HCT116 (cell line): ENCODE measurements around the gene HRNR. TPM values are rescaled to one million over a fixed set of nuclear protein-coding genes. Genes with fewer than 3 reads are reported as not detected.

Experiments used
- ATAC-seq: fragments of 200-7000 bp; cut with Tn5 transposase; 2 replicates; pipeline ENCODE4 v1.9.1; 2020; ENCODE audit warnings: mild to moderate bottlenecking, moderate library complexity
- BruUV-seq: library from RNA; stranded (reverse); fragments of 400-500 nt; replicated peaks from 2 replicates; lab custom pipeline; 2021; lab: Mats Ljungman, UMichigan
- CTCF ChIA-PET: fragments of 300-600 bp; sonication (Branson Sonifier 250); formaldehyde crosslinking; loops from one replicate; lab custom pipeline; 2021; ENCODE audit warnings: antibody characterized with exemption; lab: Charles Lee
- POLR2A ChIA-PET: fragments of 300-600, 350-600 bp; sonication (Branson Sonifier 250); formaldehyde crosslinking; loops from one replicate; lab custom pipeline; 2021; ENCODE audit warnings: antibody characterized with exemption; lab: Charles Lee
- RAD21 ChIA-PET, 2 experiments: fragments of 300-600 bp; sonication (Branson Sonifier 250); formaldehyde crosslinking; loops; one replicate each; lab custom pipeline; 2023; ENCODE audit warnings: low total read pairs in 2 of 2; ENCODE audit not compliant: uncharacterized antibody in 2 of 2, unreplicated experiment in 2 of 2, low non-redundant PET in 1 of 2; lab: Charles Lee
- DNase-seq: peaks from one replicate; pipeline ENCODE4 v3.0.0-alpha.2; 2010; ENCODE audit warnings: low read depth, low spot score
- H2AFZ ChIP-seq: fragments of 200-600 bp; shearing (Covaris generic), sonication (generic); 2 replicates; pipeline ENCODE4 v1.6.1; 2017; ENCODE audit warnings: low read depth, mixed run types, mixed read lengths, antibody characterized with exemption, low read length; ENCODE audit not compliant: poor library complexity, severe bottlenecking
- H3K27ac ChIP-seq: 2 replicates; pipeline ENCODE4 v1.5.1; 2012; ENCODE audit warnings: low read depth, low read length
- H3K27me3 ChIP-seq: fragments of 200-600 bp; sonication (generic); 2 replicates; pipeline ENCODE4 v1.6.1; 2016; ENCODE audit warnings: mixed run types, low read length, mixed read lengths; ENCODE audit not compliant: insufficient read depth
- H3K36me3 ChIP-seq, 2 experiments: fragments of 200-500 bp in 1 of 2; fragments of 200-600 bp in 1 of 2; sonication (Bioruptor generic) in 1 of 2; sonication (generic) in 1 of 2; 2 replicates each; pipeline versions ENCODE4 v1.5.1 to v1.6.1; 2014 to 2016; ENCODE audit warnings: low read length in 2 of 2, inconsistent platforms in 1 of 2, mixed read lengths in 1 of 2, mixed run types in 1 of 2; ENCODE audit not compliant: insufficient read depth in 2 of 2, control insufficient read depth in 1 of 2
- H3K4me1 ChIP-seq, 2 experiments: fragments of 200-600 bp in 1 of 2; sonication (generic) in 1 of 2; 2 replicates each; pipeline versions ENCODE4 v1.5.1 to v1.6.1; 2012 to 2017; ENCODE audit warnings: low read length in 2 of 2, inconsistent platforms in 1 of 2, mild to moderate bottlenecking in 1 of 2, mixed read lengths in 1 of 2, mixed run types in 1 of 2, moderate library complexity in 1 of 2; ENCODE audit not compliant: insufficient read depth in 2 of 2, control insufficient read depth in 1 of 2
- H3K4me2 ChIP-seq: fragments of 200-600 bp; sonication (generic); 2 replicates; pipeline ENCODE4 v1.6.1; 2017; ENCODE audit warnings: mixed run types, low read length, mixed read lengths
- H3K4me3 ChIP-seq, 2 experiments: fragments of 200-600 bp in 1 of 2; sonication (generic) in 1 of 2; replicated peaks in 1 of 2; 2 replicates each; pipeline ENCODE4 v1.5.1; 2011 to 2016; ENCODE audit warnings: low read length in 2 of 2, control low read depth in 1 of 2, low read depth in 1 of 2, mild to moderate bottlenecking in 1 of 2, mixed read lengths in 1 of 2, mixed run types in 1 of 2
- H3K79me2 ChIP-seq: fragments of 200-600 bp; sonication (generic); 2 replicates; pipeline ENCODE4 v1.6.1; 2017; ENCODE audit warnings: mild to moderate bottlenecking, mixed run types, low read length, moderate library complexity, mixed read lengths; ENCODE audit not compliant: insufficient read depth
- H3K9ac ChIP-seq: fragments of 200-600 bp; sonication (generic); 2 replicates; pipeline ENCODE4 v1.6.1; 2016; ENCODE audit warnings: low read length, mixed read lengths
- H3K9me2 ChIP-seq: fragments of 200-600 bp; sonication (generic), shearing (Covaris generic); 2 replicates; pipeline ENCODE4 v1.6.1; 2017; ENCODE audit warnings: mixed run types, mild to moderate bottlenecking, moderate library complexity; ENCODE audit not compliant: insufficient read depth
- H3K9me3 ChIP-seq, 2 experiments: fragments of 200-500 bp in 1 of 2; fragments of 200-600 bp in 1 of 2; sonication (Bioruptor generic) in 1 of 2; sonication (generic) in 1 of 2; 2 replicates each; pipeline ENCODE4 v1.6.1; 2014 to 2017; ENCODE audit warnings: low read length in 2 of 2, mixed read lengths in 2 of 2, inconsistent platforms in 1 of 2, low read depth in 1 of 2, mild to moderate bottlenecking in 1 of 2, mixed run types in 1 of 2, moderate library complexity in 1 of 2; ENCODE audit not compliant: control insufficient read depth in 1 of 2, insufficient read depth in 1 of 2
- H4K20me1 ChIP-seq: fragments of 200-600 bp; sonication (generic), shearing (Covaris generic); 2 replicates; pipeline ENCODE4 v1.6.1; 2017; ENCODE audit warnings: mixed run types, mild to moderate bottlenecking, moderate library complexity; ENCODE audit not compliant: insufficient read depth
- CBX3 ChIP-seq: IDR thresholded peaks from 2 replicates; pipeline ENCODE4 v1.6.1; 2012; ENCODE audit warnings: low read depth
- SIN3A ChIP-seq: IDR thresholded peaks from 2 replicates; pipeline ENCODE4 v1.6.1; 2012; ENCODE audit warnings: low read depth
- TCF7L2 ChIP-seq: IDR thresholded peaks from 2 replicates; pipeline ENCODE4 v1.7.0; 2011; ENCODE audit warnings: borderline replicate concordance, inconsistent platforms; ENCODE audit not compliant: insufficient read depth, insufficient read length; ENCODE audit errors: extremely low read depth
- intact Hi-C: fragments of 100-400 bp; cut with micrococcal nuclease; formaldehyde crosslinking; loops from 2 replicates; pipeline ENCODE4 v1.10.0; 2022
- total RNA-seq: library from RNA; stranded (reverse); gene quantifications from one replicate; pipeline ENCODE4 v1.2.1, GENCODE V29; 2021; ENCODE audit not compliant: unreplicated experiment
- TF ChIP-seq, protein P1 (sequence below): IDR thresholded peaks from 2 replicates; pipeline ENCODE4 v1.6.1; 2012; ENCODE audit warnings: low read depth
- TF ChIP-seq, protein P2 (sequence below): IDR thresholded peaks from 2 replicates; pipeline ENCODE4 v1.6.1; 2011; ENCODE audit warnings: mild to moderate bottlenecking, low read length, moderate library complexity; ENCODE audit not compliant: insufficient replicate concordance; ENCODE audit errors: extremely low read depth

HRNR gene
- total RNA-seq, 1 experiment from 2014 or later: not detected

DNA sequence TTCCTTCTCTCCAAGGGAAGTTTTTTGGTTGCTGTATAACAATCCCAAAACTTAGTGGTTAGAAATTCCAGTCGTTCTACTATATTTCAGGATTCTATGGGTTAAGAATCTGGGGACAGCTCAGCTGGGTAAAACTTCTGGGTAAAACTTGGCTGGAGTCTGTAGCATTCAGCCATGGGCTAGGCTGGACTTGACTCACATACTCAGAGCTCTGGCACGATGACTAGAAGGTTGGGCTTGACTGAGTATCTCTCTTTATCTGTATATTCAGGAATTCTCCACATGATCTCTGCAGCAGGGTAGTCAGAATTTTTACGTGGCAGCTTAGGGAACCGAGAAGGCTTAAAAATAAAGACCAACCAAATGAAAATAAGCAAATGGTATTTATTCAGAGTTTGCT is 28.2 kb upstream of the HRNR start:
- intact Hi-C loops: no loop called here
- TF ChIP-seq SIN3A (no peak), TCF7L2 (no peak), CBX3 (no peak)
- TF ChIP-seq, protein P1, sequence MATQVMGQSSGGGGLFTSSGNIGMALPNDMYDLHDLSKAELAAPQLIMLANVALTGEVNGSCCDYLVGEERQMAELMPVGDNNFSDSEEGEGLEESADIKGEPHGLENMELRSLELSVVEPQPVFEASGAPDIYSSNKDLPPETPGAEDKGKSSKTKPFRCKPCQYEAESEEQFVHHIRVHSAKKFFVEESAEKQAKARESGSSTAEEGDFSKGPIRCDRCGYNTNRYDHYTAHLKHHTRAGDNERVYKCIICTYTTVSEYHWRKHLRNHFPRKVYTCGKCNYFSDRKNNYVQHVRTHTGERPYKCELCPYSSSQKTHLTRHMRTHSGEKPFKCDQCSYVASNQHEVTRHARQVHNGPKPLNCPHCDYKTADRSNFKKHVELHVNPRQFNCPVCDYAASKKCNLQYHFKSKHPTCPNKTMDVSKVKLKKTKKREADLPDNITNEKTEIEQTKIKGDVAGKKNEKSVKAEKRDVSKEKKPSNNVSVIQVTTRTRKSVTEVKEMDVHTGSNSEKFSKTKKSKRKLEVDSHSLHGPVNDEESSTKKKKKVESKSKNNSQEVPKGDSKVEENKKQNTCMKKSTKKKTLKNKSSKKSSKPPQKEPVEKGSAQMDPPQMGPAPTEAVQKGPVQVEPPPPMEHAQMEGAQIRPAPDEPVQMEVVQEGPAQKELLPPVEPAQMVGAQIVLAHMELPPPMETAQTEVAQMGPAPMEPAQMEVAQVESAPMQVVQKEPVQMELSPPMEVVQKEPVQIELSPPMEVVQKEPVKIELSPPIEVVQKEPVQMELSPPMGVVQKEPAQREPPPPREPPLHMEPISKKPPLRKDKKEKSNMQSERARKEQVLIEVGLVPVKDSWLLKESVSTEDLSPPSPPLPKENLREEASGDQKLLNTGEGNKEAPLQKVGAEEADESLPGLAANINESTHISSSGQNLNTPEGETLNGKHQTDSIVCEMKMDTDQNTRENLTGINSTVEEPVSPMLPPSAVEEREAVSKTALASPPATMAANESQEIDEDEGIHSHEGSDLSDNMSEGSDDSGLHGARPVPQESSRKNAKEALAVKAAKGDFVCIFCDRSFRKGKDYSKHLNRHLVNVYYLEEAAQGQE: no peak
- TF ChIP-seq, protein P2, sequence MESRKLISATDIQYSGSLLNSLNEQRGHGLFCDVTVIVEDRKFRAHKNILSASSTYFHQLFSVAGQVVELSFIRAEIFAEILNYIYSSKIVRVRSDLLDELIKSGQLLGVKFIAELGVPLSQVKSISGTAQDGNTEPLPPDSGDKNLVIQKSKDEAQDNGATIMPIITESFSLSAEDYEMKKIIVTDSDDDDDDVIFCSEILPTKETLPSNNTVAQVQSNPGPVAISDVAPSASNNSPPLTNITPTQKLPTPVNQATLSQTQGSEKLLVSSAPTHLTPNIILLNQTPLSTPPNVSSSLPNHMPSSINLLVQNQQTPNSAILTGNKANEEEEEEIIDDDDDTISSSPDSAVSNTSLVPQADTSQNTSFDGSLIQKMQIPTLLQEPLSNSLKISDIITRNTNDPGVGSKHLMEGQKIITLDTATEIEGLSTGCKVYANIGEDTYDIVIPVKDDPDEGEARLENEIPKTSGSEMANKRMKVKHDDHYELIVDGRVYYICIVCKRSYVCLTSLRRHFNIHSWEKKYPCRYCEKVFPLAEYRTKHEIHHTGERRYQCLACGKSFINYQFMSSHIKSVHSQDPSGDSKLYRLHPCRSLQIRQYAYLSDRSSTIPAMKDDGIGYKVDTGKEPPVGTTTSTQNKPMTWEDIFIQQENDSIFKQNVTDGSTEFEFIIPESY: no peak
- TF ChIP-seq, all 23 proteins: peak for 0
- BruUV-seq: no TSS peak
- Histone ChIP-seq H3K9me3 (no peaks in the 10 kb centered on the region), H3K79me2 (no peaks in the 10 kb centered on the region), H3K27ac (no peak overlapping the region), H3K27me3 (peaks cover 27% of the 10 kb centered on the region; the same call in 1 of the 2 replicates), H3K9me2 (no peaks in the 10 kb centered on the region), H3K4me1 (no peaks in the 10 kb centered on the region), H3K9ac (no peak overlapping the region), H4K20me1 (no peaks in the 10 kb centered on the region), H3K36me3 (no peaks in the 10 kb centered on the region), H3K4me3 (no peak overlapping the region), H3K4me2 (no peak overlapping the region), H2AFZ (no peak overlapping the region)
- DNase-seq (no peak), ATAC-seq (no peak)
- ChIA-PET RAD21 (no interaction called here), CTCF (no interaction called here), POLR2A (no interaction called here)
